Lower lobe of right lung (tissue), 2 donors: Measurements from ENCODE around the gene FXYD5. TPM values are rescaled to one million over a fixed set of nuclear protein-coding genes. Genes with fewer than 3 reads are reported as not detected.
A peak's percentile ranks its signal among the peaks of the same experiment; 100 is the strongest.

ENCODE experiments used
- ATAC-seq, 2 donors: fragments of 200-7000 bp; cut with Tn5 transposase; one replicate each; pipeline ENCODE4 v1.9.1; 2020 to 2022; ENCODE audit warnings: mild to moderate bottlenecking in 2 of 2, moderate library complexity in 2 of 2
- DNase-seq: peaks from one replicate; pipeline ENCODE4 v3.0.0-alpha.2; 2020
- H3K27ac ChIP-seq: fragments of 200-600 bp; one replicate; pipeline ENCODE4 v1.8.0; 2022
- H3K27me3 ChIP-seq: fragments of 200-600 bp; one replicate; pipeline ENCODE4 v1.8.0; 2022; ENCODE audit warnings: low read depth
- H3K36me3 ChIP-seq: fragments of 200-600 bp; one replicate; pipeline ENCODE4 v1.8.0; 2022; ENCODE audit warnings: mild to moderate bottlenecking
- H3K4me1 ChIP-seq: fragments of 200-600 bp; one replicate; pipeline ENCODE4 v1.8.0; 2022
- H3K4me3 ChIP-seq: fragments of 200-600 bp; one replicate; pipeline ENCODE4 v1.8.0; 2022; ENCODE audit warnings: mild to moderate bottlenecking
- H3K9me3 ChIP-seq: fragments of 200-600 bp; one replicate; pipeline ENCODE4 v1.8.0; 2022
- CTCF ChIP-seq: fragments of 200-600 bp; IDR thresholded peaks from one replicate; pipeline ENCODE4 v1.8.0; 2022; ENCODE audit warnings: antibody characterized with exemption, mild to moderate bottlenecking
- intact Hi-C: fragments of 100-400 bp; cut with DNase I; formaldehyde crosslinking; loops from one replicate; pipeline ENCODE4 v1.11.0; 2022
- total RNA-seq: library from RNA; stranded (reverse); fragmentation: NEBNext Ultra II Directional; extraction: Animal tissue kit (Norgen Biotek cat#: 25700); gene quantifications from one replicate; pipeline ENCODE4 v1.2.1, GENCODE V29; 2021
- donor health status: DM: no; HTN: yes; CAD: no; lungs with severe emphysema.

The FXYD5 gene
- total RNA-seq, 1 donor from 2014 or later = 152 TPM

GRCh38 chr19:35114353-35115176, 40.0 kb upstream of the FXYD5 start:
- ATAC-seq = peak; percentile 74 to 77
- DNase-seq = peak; percentile 80
- intact Hi-C loops = no loop called here
- H3K4me1 ChIP-seq = peaks cover 12% of the 10 kb centered on the region
- no peaks in the 10 kb centered on the region for H3K36me3 ChIP-seq
- TF ChIP-seq CTCF = peak; percentile 90
- peak overlapping the region; percentile 78 for H3K27ac ChIP-seq
- H3K4me3 ChIP-seq = peak overlapping the region; percentile 48
- no peaks in the 10 kb centered on the region for H3K9me3 ChIP-seq
- H3K27me3 ChIP-seq = no peaks in the 10 kb centered on the region

GRCh38 chr19:35115177-35115951, 39.2 kb upstream of the FXYD5 start, which contains the start of gene FXYD3:
TSS of gene FXYD3 (plus strand) at chr19:35115823. CDS start at chr19:35119377, 3,554 bp downstream.
- Histone ChIP-seq H3K4me3 (peak within 1 kb of the TSS; percentile 48), H3K36me3 (no peaks in the 10 kb centered on the region), H3K9me3 (no peaks in the 10 kb centered on the region), H3K27me3 (no peaks in the 10 kb centered on the region), H3K4me1 (peaks cover 12% of the 10 kb centered on the region), H3K27ac (peak within 1 kb of the TSS; percentile 78)
- intact Hi-C loops = no loop called here
- DNase-seq = no peak
- ATAC-seq = peak in 1 of 2 donors; percentile 4
- TF ChIP-seq CTCF = no peak

- Histone ChIP-seq H3K9me3 (no peaks in the 10 kb centered on the region), H3K4me3 (peak overlapping the region; percentile 48), H3K36me3 (no peaks in the 10 kb centered on the region), H3K27me3 (no peaks in the 10 kb centered on the region), H3K4me1 (peaks cover 12% of the 10 kb centered on the region), H3K27ac (peak overlapping the region; percentile 78)
- ATAC-seq = peak; percentile 37 to 54
- intact Hi-C loops = no loop called here
- TF ChIP-seq CTCF = no peak
- DNase-seq = peak; percentile 78
These were observed 38.3 kb upstream of the FXYD5 start for GRCh38 chr19:35116072-35116801.

DNA sequence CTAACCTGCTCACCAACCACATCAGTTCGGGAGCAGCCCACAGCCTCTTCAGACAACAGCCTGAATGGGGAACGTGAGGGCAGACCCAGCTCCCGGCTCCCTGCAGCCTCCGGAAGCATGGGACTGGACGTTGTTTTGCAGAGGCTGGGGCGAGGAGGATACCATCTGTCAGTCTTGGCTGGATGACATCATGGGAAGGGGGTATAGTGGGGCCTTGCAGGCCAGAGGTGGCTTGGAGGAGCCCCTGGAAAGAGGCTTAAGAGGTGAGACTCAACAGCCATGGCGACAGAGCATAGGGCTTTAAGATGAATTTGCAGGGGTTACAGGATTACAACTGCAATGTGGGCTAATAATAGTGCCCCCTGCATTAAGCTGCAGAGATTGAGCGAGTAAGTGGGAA, 37.4 kb upstream of the FXYD5 start:
- intact Hi-C loops = no loop called here
- peaks cover 12% of the 10 kb centered on the region for H3K4me1 ChIP-seq
- no peak for TF ChIP-seq CTCF
- H3K9me3 ChIP-seq = no peaks in the 10 kb centered on the region
- H3K27ac ChIP-seq = peak overlapping the region; percentile 78
- no peaks in the 10 kb centered on the region for H3K36me3 ChIP-seq
- no peaks in the 10 kb centered on the region for H3K27me3 ChIP-seq
- H3K4me3 ChIP-seq = peak overlapping the region; percentile 48
- no peak for DNase-seq
- ATAC-seq = no peak

GRCh38 chr19:35117799-35118198, 36.7 kb upstream of the FXYD5 start:
- no peak for TF ChIP-seq CTCF
- Histone ChIP-seq H3K4me1 (peaks cover 14% of the 10 kb centered on the region), H3K4me3 (no peak overlapping the region), H3K27ac (peak overlapping the region; percentile 78), H3K27me3 (no peaks in the 10 kb centered on the region), H3K9me3 (no peaks in the 10 kb centered on the region), H3K36me3 (no peaks in the 10 kb centered on the region)
- intact Hi-C loops = no loop called here
- ATAC-seq (peak; percentile 38 to 40), DNase-seq (no peak)
